H4 (cell line): ENCODE results near the gene GCH1. TPM values are rescaled to one million over a fixed set of nuclear protein-coding genes. Genes with fewer than 3 reads are reported as not detected.

Experiments
- DNase-seq: peaks from one replicate; pipeline ENCODE4 v3.0.0-alpha.2; 2015; ENCODE audit warnings: low spot score
- total RNA-seq: library from RNA; depleted of rRNA; stranded (reverse); fragments of >200 nt; shearing (Covaris generic); gene quantifications from 2 replicates; pipeline ENCODE4 v1.2.3, GENCODE V29; 2014

Gene GCH1
- total RNA-seq, 1 experiment from 2014 or later: 3.5 TPM

DNA sequence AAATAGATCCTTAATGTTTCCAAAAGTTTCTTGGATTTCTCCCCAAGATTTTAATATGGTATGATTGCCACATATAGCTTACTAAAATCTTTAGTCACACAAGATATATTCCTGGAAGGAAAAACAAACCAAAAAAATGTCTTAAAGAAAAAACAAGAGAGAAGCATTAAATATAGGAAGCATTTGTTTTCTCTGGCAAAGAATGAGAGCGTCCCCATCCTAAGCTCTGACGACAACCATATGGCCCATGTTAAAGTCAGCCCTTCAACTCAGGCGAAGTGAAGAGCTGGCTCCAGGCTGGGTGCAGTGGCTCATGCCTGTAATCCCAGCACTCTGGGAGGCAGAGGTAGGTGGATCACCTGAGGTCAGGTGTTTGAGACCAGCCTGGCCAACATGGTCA lies 35.6 kb downstream of the GCH1 start:
- DNase-seq: no peak

DNA sequence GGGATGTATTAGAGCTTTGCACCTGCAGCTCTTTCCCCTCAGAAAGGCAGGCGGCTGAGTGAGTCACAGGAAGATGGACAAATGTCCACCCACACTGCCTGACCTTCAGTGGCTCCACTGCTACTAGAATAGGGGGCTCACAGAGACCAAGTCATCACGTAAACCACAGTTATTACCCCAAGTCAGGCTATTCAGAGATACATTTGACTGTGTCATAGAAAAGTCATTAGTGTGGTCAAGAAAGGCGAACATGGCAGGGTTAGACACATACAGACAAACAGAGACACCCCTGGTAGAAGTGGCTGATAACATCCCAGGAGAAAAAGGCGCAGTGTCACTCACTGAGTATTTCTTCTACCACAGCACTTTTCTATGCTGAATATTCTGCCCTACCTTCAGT lies 36.0 kb downstream of the GCH1 start:
- DNase-seq: no peak

DNA sequence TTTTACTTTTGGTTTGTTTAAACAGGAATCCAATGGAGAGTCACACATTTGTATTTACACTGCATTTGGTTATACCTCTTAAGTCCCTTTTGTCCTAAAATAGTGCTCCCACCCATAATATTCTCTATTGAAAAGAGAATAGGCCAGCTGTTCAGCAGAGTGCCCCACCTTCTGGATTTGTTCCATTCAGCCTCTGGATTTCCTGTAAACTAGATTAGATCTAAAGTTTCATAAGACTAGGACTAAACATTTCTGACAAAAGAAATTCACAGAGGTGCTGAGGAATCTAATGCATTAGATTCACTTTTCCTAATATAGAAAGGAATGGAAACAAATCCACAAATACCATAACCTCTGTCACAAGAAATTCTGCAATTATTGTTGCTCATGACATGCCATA lies 38.1 kb downstream of the GCH1 start:
- no peak for DNase-seq

DNA sequence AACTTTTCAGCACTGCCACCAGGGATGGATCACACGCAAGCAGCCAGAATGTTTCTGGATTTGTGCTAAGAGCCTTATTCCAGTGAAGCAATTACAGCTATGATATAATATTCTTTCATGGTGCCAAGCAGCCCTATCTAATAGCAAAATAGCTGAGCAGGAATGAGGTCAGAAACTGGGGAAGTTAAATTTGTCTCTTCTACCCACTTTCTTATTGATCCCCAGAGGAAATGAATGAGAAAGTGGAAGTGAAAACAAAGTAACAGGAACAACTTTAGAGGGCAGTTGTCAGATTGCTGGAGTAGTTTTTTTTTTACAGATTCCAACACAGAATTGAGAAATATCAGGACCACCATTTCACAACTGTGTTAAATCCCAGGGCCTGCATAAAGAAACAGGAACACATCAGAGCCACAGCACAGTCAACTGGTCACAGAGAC lies 44.8 kb downstream of the GCH1 start:
- DNase-seq: no peak

DNA sequence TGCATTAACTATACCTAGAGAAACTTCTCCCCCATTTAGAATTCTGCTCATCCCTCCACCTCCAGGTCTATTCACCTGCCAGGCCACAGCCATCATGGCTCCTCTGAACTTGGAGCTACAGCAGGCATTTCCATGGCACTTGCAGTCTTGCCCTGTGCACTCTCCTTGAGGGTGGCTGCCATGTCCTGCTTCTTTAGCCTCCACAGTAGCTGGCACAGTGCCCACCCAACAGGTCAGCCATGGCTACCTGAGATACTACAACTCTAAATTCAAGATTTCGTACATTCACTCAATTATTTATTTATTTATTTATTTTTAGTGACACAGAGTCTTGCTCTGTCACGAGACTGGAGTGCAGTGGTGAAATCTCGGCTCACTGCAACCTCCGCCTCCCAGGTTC lies 46.5 kb downstream of the GCH1 start:
- no peak for DNase-seq

- DNase-seq: no peak
Measured at GRCh38 chr14:54854181-54854580, 48.4 kb downstream of the GCH1 start.

- no peak for DNase-seq
Measured at GRCh38 chr14:54853339-54853738, 49.3 kb downstream of the GCH1 start.

DNA sequence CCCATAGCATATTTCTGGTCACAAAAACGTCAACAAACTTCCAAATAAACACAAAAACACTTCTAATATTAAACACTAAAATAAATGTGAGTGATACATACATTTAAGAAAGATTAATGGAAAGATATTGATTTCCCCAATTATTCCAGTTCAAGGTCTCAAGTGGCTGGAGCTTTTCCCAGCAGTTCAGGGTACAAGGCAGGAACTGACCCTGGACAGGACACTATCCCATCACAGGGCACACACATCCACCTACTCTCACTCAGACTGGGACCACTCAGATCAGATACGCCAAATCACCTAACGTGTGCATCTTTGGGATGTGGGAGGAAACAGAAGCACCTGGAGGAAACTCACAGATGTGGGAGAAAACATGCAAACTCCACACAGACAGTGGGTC lies 50.4 kb downstream of the GCH1 start:
- no peak for DNase-seq

DNA sequence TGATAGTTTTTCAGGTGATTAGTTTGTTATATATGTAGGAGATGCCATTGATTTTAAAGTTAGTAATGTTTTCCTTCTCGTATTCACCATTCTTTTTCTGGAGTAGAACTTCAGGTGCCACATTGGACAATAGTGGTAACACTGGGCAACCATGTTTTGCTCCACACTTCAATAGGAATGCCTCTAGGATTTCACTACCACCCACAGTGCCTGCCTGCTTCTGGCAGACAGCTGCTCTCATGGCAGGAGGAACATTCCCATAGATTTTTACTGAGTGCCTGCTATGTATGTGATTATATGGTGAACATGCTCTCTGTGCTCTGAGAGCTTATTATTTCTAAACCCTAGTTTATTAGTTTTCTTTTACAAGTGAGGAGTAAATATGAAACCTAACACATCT lies 53.7 kb downstream of the GCH1 start:
- DNase-seq: no peak

- DNase-seq: no peak
Measured at GRCh38 chr14:54845641-54846040, 57.0 kb downstream of the GCH1 start.

GRCh38 chr14:54844479-54844878 lies 58.1 kb downstream of the GCH1 start:
- no peak for DNase-seq

DNA sequence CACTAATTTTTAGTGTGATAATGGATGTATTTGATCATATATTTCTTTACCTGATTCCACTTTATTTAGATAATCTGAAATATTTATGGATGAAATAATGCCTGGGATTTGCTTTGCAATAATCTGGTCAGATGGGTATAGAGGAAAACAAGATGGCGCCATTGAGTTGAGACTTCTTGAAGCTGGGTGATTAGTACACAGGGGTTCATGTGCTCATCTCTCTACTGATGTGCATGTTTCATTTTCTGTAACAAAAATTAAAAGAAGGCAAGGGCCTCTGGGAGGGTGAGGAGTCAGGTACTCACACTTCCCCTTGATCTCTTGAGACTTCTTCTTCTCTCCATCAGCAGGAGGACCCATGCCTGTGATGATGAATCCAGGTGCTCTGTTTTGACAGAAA lies 61.8 kb downstream of the GCH1 start:
- DNase-seq: no peak

DNA sequence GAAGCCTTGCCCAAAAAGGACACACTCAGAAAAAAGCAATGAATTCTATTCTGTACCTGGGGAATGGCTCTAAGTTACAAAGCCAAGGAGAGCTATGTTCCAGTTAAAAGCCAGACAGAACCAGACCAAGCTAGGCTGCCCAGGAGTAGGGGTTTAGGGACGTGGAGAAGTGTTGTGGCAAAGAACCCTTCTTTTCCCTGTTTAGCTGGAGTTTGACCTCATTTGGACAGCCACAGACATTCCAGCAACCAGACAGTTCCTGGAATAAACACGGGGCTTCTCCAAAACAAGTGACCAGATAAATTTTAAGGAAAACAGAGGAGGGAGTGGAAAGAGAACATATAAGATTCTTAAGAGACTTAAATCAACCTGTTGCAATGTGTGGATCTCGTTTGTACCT lies 62.3 kb downstream of the GCH1 start:
- DNase-seq: no peak

GRCh38 chr14:54839701-54840119 lies 62.9 kb downstream of the GCH1 start:
- DNase-seq: no peak

- DNase-seq: no peak
Measured at GRCh38 chr14:54838931-54839512, 63.6 kb downstream of the GCH1 start.

DNA sequence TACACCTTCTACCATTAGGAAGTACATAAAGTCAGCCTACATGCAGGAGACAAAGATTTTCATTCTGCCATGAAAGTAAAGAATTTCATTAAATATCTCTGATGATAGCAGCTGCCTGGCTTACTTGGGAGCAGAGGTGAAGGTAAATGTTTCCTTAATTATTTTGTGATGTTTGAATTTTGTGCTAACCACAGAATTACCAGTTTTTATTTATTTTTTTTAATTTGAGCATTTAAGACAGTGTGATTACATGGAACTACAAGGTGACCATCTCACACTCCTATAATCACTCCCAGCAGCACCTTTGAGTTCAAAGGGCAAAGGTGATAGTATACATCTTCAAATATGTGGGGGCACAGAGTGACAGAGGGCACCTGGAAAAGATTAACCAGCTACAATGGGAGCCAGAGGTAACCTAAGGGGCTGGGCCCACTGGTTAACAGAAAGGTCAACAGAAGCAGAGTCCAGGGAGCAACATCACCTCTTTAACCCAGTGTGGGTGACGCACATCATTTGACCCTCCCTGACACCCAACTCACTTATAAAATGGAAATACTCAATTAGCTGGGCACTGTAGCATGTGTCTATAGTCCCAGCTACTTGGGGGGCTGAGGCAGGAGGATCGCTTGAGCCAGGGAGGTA lies 65.0 kb downstream of the GCH1 start:
- DNase-seq: no peak

- no peak for DNase-seq
Measured at GRCh38 chr14:54836231-54836630, 66.4 kb downstream of the GCH1 start.

- DNase-seq: no peak
Measured at GRCh38 chr14:54834727-54835126, 67.9 kb downstream of the GCH1 start.

DNA sequence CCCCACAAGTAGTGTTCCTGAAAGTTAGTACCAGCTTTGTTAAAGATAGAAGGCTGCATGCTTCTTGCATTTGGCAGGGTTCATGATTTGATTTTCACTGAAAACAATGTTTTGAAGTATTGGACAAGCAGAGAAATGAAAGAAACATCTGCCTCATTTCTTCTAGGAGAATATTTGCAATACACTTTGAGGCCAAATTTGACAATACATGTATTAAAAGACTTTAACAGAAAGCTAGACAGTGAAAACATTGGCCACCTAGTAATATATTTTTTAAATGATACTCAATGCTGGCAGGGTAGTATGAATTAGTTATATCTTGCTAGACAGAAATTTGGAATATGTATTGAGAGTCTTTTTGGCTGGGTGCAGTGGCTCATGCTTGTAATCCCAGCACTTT lies 68.5 kb downstream of the GCH1 start:
- DNase-seq: no peak

GRCh38 chr14:54830650-54831049 lies 72.0 kb downstream of the GCH1 start:
- no peak for DNase-seq

GRCh38 chr14:54829486-54830224 lies 73.0 kb downstream of the GCH1 start:
- DNase-seq: no peak

DNA sequence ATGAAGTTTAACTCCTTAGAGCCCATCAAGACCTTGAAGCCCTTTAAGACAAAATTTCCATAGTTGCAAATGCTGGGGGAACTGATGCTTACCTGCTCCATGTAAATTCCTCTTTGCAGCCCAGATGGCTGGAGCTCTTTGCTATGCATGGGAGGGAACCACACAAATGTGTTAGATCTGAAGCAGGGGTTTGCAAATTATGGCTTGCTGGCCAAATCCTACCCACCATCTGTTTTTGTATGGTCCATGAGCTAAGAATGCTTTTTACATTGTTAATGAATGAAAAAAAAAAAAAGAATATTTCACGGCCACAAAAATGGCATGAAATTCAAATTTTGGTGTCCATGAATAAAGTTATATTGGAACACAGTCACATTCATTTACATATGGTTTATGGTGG lies 74.6 kb downstream of the GCH1 start:
- no peak for DNase-seq
